GM19351 (cell line): ENCODE measurements around the gene TCEAL8.

Experiments used
- ATAC-seq: cut with Tn5 transposase; IDR thresholded peaks from one replicate; pipeline ENCODE4 v1.9.1; 2021; ENCODE audit warnings: mild to moderate bottlenecking, moderate library complexity; ENCODE audit not compliant: unreplicated experiment

TCEAL8 gene

DNA sequence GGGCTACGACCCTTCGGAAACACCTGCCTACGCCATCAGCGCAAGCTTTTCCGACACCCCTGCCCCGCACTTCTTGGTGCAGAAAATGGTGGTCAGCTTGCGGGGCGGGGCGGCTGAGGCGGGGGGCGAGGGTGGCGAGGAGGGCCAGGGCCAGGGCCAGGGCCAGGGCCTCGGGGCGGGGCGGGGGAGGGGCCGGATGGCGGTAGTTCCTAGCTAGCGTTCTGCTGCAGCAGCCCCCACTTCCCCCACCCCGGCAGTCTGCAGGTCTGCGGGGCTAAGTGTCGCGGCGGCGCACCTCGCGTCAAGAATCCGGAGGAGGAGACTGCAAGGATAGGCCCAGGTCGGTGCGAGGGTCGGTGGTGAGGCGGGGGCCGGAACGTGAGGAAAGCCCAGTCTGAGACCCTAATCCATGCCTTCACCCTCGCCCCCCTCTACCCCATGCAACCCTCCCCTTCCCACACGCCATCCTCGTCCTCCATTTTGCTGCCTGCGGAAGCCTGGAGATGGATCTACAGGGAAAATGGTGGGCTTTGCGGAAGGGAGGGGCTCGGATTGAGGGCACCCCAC is 39.4 kb downstream of the TCEAL8 start:
- peak; percentile 23 for ATAC-seq

DNA sequence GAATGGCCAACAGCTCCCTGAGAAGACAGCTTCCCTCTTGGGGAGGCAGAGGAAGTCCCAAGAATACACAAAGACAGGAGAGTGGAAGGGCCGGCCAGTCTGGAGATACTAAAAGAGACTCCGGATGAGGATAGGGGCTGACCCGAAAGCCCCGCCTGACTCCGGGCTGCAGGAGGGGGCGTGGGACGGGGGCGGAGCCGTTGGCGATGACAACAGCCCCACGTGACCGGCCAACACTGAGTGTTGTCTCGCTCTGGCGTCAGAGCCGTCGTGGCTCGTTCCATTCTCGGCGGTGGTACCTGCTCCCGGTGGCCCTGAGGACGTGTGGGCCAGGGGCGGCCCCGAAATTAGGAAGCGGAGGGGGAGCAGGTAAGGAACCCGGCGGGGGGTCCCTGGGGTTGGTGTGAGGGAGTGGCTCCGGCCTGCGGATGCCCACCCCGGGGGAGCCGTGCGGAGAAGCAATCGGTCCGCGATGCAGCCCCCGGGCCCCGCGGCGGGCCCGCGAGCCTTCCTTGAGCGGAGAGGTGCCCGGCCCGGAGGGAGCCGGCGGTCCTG is 40.0 kb downstream of the TCEAL8 start, which contains the start of gene BEX4:
Gene BEX4, plus strand, starts transcription at position 239 of the 555 bp plus-strand sequence. CDS start 1,046 bp downstream, outside the sequence.
- ATAC-seq: peak; percentile 89

DNA sequence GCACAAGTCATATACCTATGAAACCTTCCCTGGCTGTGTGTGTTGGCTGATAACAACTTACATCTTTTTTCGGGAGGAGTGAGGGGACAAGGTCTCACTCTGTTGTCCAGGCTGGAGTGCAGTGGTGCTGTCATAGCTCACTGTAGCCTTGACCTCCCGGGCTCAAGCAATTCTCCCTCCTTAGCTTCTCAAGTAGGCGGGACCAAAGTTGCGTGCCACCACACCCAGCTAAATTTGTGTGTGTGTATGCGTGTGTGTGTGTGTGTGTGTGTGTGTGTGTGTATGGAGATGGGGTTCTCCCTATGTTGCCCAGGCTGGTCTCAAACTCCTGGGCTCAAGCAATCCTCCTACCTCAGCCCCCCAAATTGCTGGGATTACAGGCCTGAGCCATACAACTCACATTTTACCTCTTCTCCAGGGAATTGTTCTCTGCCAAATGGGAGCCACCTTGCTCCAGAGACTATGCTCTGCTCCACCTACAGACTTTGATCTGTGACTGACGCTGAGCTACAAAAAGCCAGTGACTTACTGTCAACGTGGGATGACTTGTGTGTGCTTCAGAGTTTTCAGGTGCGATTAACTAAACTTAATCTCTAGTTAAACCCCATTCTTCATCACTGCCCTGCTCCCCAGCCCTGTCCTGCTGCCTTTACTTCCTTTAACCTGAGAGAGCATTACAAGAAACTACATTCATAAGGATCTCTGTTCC is 42.1 kb downstream of the TCEAL8 start:
- no peak for ATAC-seq

DNA sequence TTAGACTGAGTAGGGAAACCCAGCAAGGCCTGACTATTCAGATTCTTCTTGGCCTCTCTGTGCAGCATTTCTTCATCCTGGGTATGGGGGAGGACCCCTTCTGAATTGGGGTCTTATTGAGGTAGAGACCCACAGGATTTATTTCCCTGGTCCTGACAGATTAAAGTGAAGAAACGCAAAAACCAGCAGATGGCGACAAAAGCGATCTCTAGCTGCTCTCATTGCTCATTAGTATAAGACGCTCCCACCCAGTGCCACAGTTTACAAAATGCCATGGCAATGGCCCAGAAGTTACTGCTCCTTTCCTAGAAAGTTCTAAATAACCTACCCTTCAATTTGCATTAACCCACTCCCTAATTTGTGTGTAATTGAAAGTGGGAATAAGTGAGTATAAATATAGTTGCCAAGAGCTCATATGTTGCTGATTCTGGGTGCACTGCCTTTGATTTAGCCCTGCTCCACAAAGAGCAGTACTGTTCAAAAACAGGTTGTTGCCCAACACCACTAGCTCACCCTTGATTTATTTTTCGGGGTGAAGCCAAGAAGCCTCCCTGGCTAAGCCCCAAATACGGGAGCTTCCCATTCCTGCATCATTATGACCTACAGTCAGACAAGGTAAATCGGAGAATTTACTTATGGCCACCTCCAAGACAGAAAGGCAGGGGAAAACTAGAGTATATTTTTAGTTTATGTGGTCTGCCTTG is 43.8 kb downstream of the TCEAL8 start:
- peak; percentile 43 for ATAC-seq

GRCh38 chrX:103210056-103210455 is 44.9 kb downstream of the TCEAL8 start:
- ATAC-seq: no peak
